ENCODE data around the gene BMPR1B.

- TF ChIP-seq CTCF (IDR thresholded peaks at IDR 0.05) = no peak
- TF ChIP-seq POLR2A (IDR thresholded peaks at IDR 0.05) = no peak
- no peak for TF ChIP-seq POLR2AphosphoS5 (IDR thresholded peaks at IDR 0.05)
These were observed 137.3 kb downstream of the BMPR1B start for GRCh38 chr4:94895081-94895480.

Data from prostate gland (tissue), 2 donors.